Fibroblast of gingiva (primary cell): ENCODE results near the gene TPRG1L.
"Not testable (repeated sequence)": the region's sequence is repeated elsewhere in the genome, so short reads cannot be mapped to it uniquely, and the experiment has no call there.

Source experiments
- DNase-seq: peaks from one replicate; pipeline ENCODE4 v3.0.0-alpha.2; 2011; ENCODE audit warnings: low read depth

TPRG1L gene

DNA sequence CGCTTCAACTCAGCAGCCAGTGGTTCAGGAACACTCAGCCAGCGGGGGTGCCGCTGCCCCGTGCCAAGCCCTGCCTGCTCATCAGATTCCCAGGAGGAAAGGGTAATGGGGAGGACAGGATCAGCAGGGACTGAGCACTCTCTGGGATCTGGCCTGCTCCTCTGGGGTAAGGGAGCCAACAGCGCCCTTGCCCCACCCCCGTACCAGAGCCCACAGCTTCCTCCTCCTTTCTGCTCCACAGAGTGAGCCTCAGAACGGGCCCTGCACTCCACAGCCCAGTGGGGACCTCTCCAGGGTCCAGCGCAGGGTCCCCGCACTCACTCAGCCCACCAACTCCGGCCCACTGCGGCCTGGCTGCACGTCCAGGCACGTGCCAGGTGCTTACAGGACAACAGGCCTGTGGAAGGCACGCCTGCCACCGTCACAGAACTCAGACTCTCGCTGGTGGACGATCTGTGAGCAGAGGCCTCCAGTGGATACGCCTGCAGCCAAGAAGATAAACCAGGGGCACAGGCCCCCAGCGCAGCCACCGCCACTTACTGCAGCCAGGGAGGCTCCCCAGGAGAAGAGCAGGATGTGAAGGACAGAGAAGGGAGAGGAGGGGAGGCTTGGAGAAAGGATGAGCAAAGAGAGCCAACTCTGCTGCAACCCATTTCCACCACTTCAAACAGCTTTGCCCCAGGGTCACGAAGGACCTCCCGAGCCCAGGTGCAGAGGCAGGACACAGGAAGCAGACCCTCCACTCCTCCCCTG is 15.6 kb upstream of the TPRG1L start:
- DNase-seq, result no peak

- DNase-seq, result no peak
Observed at GRCh38 chr1:3609769-3610526, 14.9 kb upstream of the TPRG1L start.

GRCh38 chr1:3610527-3611169 is 14.2 kb upstream of the TPRG1L start:
- peak; percentile 42 for DNase-seq

DNA sequence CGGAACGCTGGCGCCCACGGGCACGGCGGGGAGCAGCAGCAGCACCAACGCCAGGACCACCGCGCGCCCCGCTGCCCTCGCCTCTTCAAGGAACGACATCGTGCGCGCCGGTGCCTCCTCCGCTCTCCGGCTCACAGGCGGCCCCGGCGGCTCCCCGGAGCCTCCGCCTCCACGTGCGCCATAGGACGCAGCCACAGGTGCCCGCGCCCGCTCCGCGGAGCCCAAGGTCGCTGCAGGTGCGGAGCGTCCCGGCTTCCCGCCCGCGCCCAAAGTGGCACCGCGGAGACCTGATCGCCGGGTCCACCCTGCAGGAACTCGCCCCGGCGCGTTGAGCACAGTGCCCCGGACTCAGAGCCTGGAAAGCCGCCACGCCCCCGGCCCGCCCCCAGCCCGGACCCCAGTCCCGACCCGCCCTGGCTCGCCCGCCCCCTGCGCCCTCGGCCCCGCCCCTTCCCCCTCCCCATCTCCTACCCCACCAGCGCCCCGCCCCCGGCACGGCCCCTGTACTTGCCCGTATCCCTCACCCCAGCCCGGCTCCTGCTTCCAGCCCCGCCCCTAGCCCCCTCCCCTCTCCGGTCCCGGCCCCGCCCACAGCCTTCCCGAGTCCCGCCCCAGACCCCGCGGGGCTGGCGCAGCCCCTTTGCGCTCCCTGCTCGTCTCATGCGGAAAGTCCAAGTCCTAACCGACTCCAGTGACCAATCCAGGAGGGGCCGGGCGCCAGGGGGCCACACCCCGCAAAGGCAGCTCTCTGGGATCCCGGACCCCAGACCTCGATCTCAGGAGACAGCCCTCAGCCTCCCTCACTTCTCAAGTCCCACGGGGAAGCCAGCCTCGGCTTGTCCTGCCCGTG is 13.4 kb upstream of the TPRG1L start, which contains the start of gene MEGF6:
Gene MEGF6 (minus strand): TSS at position 339 of the 850 bp plus-strand sequence. CDS start 240 bp downstream, at position 99.
- no peak for DNase-seq

- DNase-seq, result no peak
Observed at GRCh38 chr1:3612123-3612522, 12.7 kb upstream of the TPRG1L start.

DNA sequence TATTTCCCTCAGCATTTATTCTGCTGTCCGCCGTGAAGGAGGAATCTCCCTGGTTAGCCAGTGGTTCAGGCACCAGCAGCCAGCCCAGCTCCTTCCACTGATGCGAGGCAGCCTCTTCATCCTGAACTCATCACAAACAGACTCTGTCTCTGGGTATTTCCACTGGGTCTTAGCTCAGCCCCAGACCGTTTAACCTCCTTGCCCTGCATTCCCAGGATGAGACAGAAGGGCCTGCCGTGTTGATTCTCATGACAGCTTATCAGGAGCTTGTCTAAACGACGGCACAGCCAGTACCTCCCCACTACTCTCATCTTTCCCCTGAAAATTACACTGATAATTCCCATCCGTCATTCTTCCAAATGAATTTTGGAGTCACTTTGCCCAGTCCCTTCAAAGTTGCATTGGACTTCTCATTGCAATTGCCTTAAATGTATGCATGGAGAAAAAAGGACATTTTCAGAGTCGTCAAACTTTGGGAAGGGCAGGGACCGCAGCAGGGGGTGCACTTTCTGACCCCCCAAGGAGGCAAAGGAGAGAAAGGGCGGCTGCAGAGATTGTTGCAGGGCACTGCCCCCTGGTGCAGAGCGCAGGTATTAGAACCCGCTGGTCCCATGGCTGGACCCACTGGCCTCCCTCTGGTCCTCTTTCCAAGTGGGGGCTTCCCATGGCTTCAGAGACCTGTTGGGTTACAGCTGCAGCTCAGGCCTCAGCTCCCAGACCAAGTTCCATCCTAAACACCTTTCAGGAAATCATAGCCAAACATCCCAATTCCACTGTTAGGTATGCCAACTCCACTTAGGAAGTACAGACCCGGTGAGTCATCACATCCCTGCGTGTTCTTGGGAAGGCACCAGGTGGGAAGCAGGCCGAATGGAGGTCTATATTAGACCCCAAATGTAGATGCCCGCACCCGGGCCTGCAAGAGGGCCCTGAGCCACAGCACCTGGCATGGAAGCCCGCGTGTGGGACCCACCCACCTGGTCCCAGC is 9.8 kb upstream of the TPRG1L start:
- DNase-seq, result no peak

DNA sequence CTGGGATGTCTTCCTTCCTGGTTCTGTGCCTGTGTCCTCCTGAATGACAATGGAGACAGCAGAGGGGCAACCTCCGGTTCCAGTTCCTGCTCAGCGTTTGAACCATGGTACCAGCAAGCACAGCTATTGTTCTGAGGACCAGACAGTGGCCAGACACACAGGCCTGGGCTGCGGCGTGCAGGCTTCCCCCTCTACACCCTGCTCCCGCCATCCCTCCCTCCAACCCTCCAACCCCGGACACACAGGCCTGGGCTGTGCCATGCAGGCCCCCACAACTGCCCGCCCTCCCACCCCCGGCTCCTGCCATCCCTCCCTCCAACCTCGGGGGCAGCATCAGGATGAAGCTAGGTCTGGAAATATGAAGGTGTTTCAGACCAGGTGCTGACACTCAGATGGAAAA is 8.0 kb upstream of the TPRG1L start:
- DNase-seq, result no peak

GRCh38 chr1:3617806-3618345 is 6.9 kb upstream of the TPRG1L start:
- no peak for DNase-seq

GRCh38 chr1:3618531-3618880 is 6.3 kb upstream of the TPRG1L start:
- DNase-seq, result no peak

DNA sequence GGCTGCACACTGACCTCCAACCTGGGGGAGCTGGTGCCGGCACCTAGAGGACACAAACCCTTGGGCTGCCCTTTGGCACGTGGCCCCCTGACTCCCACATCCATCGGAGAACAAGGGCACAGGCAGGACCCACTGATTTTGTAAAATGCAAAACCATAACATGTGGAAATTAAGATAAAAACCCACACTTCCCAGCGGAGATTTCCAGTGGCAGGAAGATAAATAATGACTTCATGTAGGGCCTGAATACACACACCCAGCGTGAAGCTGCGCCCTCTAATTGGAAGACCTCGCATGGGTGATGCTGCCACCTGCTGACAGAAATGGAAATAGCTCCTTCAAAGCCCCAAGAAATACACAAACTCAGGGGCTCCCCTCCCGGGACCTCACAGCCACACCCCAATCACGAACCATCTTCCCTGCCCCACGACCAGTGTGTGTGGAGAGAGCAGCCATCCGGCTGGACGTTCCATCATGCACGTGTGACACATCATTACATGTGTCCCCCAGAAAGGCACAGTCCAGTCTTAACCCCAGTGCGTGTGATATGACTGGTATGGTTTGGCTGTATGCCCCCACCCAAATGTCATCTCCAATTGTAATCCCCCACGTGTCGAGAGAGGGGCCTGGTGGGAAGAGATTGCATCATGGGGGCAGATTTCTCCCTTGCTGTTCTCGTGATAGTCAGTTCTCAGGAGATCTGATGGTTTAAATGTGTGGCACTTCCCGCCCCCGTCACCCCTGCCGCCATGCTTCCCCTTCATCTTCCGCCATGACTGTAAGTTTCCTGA is 5.7 kb upstream of the TPRG1L start:
- DNase-seq, result peak; percentile 63

DNA sequence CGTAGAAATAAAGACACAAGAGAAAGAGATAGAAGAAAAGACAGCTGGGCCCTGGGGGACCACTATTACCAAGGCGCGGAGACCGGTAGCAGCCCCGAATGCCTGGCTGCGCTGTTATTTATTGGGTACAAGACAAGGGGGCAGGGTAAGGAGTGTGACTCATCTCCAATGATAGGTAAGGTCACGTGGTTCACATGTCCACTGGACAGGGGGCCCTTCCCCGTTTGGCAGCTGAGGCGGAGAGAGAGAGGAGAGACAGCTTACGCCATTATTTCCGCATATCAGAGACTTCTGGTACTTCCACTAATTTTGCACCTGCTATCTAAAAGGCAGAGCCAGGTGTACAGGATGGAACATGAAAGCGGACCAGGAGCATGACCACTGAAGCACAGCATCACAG is 4.1 kb upstream of the TPRG1L start:
- no peak for DNase-seq

GRCh38 chr1:3621151-3621671 is 3.6 kb upstream of the TPRG1L start:
- peak; percentile 8 for DNase-seq

DNA sequence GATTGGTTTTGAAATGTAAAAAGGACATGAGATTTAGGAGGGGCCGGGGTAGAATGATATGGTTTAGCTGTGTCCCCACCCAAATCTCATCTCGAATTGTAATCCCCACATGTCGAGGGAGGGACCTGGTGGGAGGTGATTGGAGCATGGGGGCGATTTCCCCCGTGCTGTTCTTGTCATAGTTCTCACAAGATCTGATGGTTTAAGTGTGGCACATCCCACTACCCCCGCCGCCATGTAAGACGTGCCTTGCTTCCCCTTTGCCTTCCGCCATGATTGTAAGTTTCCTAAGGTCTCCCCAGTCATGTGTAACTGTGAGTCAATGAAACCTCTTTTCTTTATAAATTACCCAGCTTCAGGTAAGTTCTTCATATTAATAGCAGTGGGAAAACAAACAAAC is 2.7 kb upstream of the TPRG1L start:
- not testable (repeated sequence) for DNase-seq

GRCh38 chr1:3623441-3624199 is 1.2 kb upstream of the TPRG1L start:
- no peak for DNase-seq

- no peak for DNase-seq
Observed at GRCh38 chr1:3625151-3625907, 514 bp downstream of the TPRG1L start.

GRCh38 chr1:3626025-3626424 is 1.2 kb downstream of the TPRG1L start:
- no peak for DNase-seq

DNA sequence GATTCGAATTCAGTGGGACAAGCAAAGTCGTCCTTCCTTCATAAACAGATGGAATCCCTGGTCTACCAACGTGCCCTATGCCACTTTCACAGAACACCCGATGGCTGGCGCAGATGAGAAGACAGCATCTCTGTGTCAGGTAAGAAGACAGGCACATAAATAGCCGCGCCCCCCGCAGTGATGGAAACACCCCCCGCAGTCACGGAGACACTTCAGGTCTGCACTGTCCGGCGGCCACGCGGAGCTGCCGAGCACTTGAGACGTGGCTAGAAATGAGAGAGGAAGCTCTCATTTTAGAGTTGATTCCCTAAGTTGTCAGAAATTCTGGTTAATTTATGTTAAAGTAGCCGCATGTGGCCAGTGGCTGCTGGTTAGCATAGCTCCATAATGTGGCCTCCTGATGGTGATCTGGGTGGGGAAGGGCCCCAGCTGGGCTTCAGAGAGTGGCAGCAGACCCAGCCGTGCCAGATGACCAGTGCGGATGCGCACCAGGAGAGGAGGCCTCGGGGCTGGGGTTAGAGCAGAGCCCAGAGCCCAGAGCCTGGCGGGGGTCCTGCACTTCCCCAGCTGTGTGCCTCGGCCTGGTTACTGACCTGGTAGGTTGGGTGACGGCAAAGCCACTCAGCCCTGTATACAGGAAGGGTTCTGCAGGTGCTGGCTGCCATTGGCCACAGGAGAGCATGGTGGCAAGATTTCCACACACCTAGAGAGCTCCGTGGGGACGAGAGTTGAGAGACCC is 2.9 kb downstream of the TPRG1L start:
- no peak for DNase-seq
